HG03159 (cell line): ENCODE results near the gene GIMAP1.

Source experiments
- ATAC-seq: cut with Tn5 transposase; IDR thresholded peaks from one replicate; pipeline ENCODE4 v1.9.1; 2021; ENCODE audit warnings: mild to moderate bottlenecking, moderate library complexity; ENCODE audit not compliant: unreplicated experiment

Gene GIMAP1

GRCh38 chr7:150745876-150746275 lies 29.5 kb downstream of the GIMAP1 start:
- no peak for ATAC-seq

- ATAC-seq: no peak
Measured at GRCh38 chr7:150746921-150747320, 30.5 kb downstream of the GIMAP1 start.

GRCh38 chr7:150748376-150748775 lies 32.0 kb downstream of the GIMAP1 start:
- ATAC-seq: no peak

- no peak for ATAC-seq
Measured at GRCh38 chr7:150751702-150752101, 35.3 kb downstream of the GIMAP1 start.

- no peak for ATAC-seq
Measured at GRCh38 chr7:150753239-150753638, 36.8 kb downstream of the GIMAP1 start.

- ATAC-seq: peak; percentile 41
Measured at GRCh38 chr7:150753826-150754603, 37.6 kb downstream of the GIMAP1 start.

GRCh38 chr7:150754951-150755350 lies 38.5 kb downstream of the GIMAP1 start:
- ATAC-seq: no peak

- no peak for ATAC-seq
Measured at GRCh38 chr7:150755473-150756099, 39.2 kb downstream of the GIMAP1 start.

- no peak for ATAC-seq
Measured at GRCh38 chr7:150756166-150756565, 39.8 kb downstream of the GIMAP1 start.

- no peak for ATAC-seq
Measured at GRCh38 chr7:150756858-150757257, 40.4 kb downstream of the GIMAP1 start.

GRCh38 chr7:150759479-150759878 lies 43.1 kb downstream of the GIMAP1 start:
- no peak for ATAC-seq

GRCh38 chr7:150766334-150766709 lies 49.9 kb downstream of the GIMAP1 start:
- no peak for ATAC-seq

- no peak for ATAC-seq
Measured at GRCh38 chr7:150769768-150770167, 53.4 kb downstream of the GIMAP1 start.
